ENCODE results near the gene ARHGEF16. TPM values are rescaled to one million over a fixed set of nuclear protein-coding genes. Genes with fewer than 3 reads are reported as not detected.

The ARHGEF16 gene
- total RNA-seq, 2 experiments from 2014 or later: 0.17 to 0.24 TPM

Other genes with a start within 250 kb of the ARHGEF16 start
- 1 to 10 TPM; 6.8 to 9.8 TPM for gene MEGF6, start 156.8 kb downstream of the ARHGEF16 start, total RNA-seq
- 10 to 100 TPM in 1 of 2 experiments, 1 to 10 TPM in 1; 9.2 to 10.4 TPM for gene TPRG1L, start 170.3 kb downstream of the ARHGEF16 start, total RNA-seq
- 10 to 100 TPM; 34.5 to 34.6 TPM for gene WRAP73, start 195.4 kb downstream of the ARHGEF16 start, total RNA-seq
- gene TP73, start 197.9 kb downstream of the ARHGEF16 start, total RNA-seq: under 1 TPM; 0.62 to 0.65 TPM